H9 (cell line): ENCODE data around the gene SCT. TPM values are rescaled to one million over a fixed set of nuclear protein-coding genes. Genes with fewer than 3 reads are reported as not detected.

ENCODE experiments used
- DNase-seq: peaks from one replicate; pipeline ENCODE4 v3.0.0-alpha.2; 2017
- H2AFZ ChIP-seq: one replicate; pipeline ENCODE4 v1.6.1; 2013; ENCODE audit warnings: mild to moderate bottlenecking, low read length, control low read depth, moderate library complexity
- H2AK5ac ChIP-seq: 2 replicates; pipeline ENCODE4 v1.6.1; 2013; ENCODE audit warnings: low read length, control low read depth, mixed read lengths; ENCODE audit not compliant: insufficient read length
- H2BK120ac ChIP-seq: one replicate; pipeline ENCODE4 v1.6.1; 2013; ENCODE audit warnings: low read depth, mild to moderate bottlenecking, low read length, control low read depth, inconsistent platforms; ENCODE audit not compliant: poor library complexity, severe bottlenecking
- H2BK12ac ChIP-seq: 2 replicates; pipeline ENCODE4 v1.6.1; 2013; ENCODE audit warnings: low read length, control low read depth, mixed read lengths, low read depth; ENCODE audit not compliant: insufficient read length
- H2BK15ac ChIP-seq: 2 replicates; pipeline ENCODE4 v1.6.1; 2013; ENCODE audit warnings: low read depth, low read length, control low read depth
- H2BK20ac ChIP-seq: one replicate; pipeline ENCODE4 v1.6.1; 2013; ENCODE audit warnings: low read depth, mild to moderate bottlenecking, low read length, control low read depth, inconsistent platforms; ENCODE audit not compliant: poor library complexity, severe bottlenecking
- H2BK5ac ChIP-seq: 2 replicates; pipeline ENCODE4 v1.6.1; 2013; ENCODE audit warnings: low read length, control low read depth, mixed read lengths; ENCODE audit not compliant: insufficient read length
- H3K14ac ChIP-seq: 2 replicates; pipeline ENCODE4 v1.6.1; 2013; ENCODE audit warnings: low read length, control low read depth; ENCODE audit not compliant: insufficient read depth
- H3K18ac ChIP-seq: 2 replicates; pipeline ENCODE4 v1.6.1; 2013; ENCODE audit warnings: low read depth, mild to moderate bottlenecking, mixed read lengths, low read length, control low read depth; ENCODE audit not compliant: insufficient read length
- H3K23ac ChIP-seq: 2 replicates; pipeline ENCODE4 v1.6.1; 2013; ENCODE audit warnings: low read length, control low read depth, mixed read lengths, low read depth; ENCODE audit not compliant: insufficient read length
- H3K23me2 ChIP-seq: 2 replicates; pipeline ENCODE4 v1.6.1; 2013; ENCODE audit warnings: low read depth, mild to moderate bottlenecking, mixed read lengths, low read length, control low read depth; ENCODE audit not compliant: insufficient read length, poor library complexity, severe bottlenecking
- H3K27ac ChIP-seq: 2 replicates; pipeline ENCODE4 v1.5.1; 2013; ENCODE audit warnings: low read length, control low read depth, mixed read lengths, low read depth; ENCODE audit not compliant: insufficient read length
- H3K27me3 ChIP-seq: 2 replicates; pipeline ENCODE4 v1.6.1; 2013; ENCODE audit warnings: low read length, control low read depth, inconsistent platforms; ENCODE audit not compliant: insufficient read depth
- H3K4ac ChIP-seq: 2 replicates; pipeline ENCODE4 v1.6.1; 2013; ENCODE audit warnings: low read depth, mild to moderate bottlenecking, control low read depth, inconsistent platforms, low read length, moderate library complexity
- H3K4me1 ChIP-seq: 2 replicates; pipeline ENCODE4 v1.6.1; 2013; ENCODE audit warnings: low read length, control low read depth, inconsistent platforms; ENCODE audit not compliant: insufficient read depth
- H3K4me2 ChIP-seq: 2 replicates; pipeline ENCODE4 v1.6.1; 2013; ENCODE audit warnings: low read length, control low read depth, mixed read lengths; ENCODE audit not compliant: insufficient read length, insufficient read depth
- H3K56ac ChIP-seq: 2 replicates; pipeline ENCODE4 v1.6.1; 2013; ENCODE audit warnings: low read depth, mild to moderate bottlenecking, mixed read lengths, low read length, control low read depth; ENCODE audit not compliant: insufficient read length
- H3K79me1 ChIP-seq: 2 replicates; pipeline ENCODE4 v1.6.1; 2013; ENCODE audit warnings: low read depth, mild to moderate bottlenecking, moderate library complexity, low read length, control low read depth, inconsistent platforms; ENCODE audit not compliant: insufficient read depth, poor library complexity, severe bottlenecking
- H3K79me2 ChIP-seq: 2 replicates; pipeline ENCODE4 v1.6.1; 2013; ENCODE audit warnings: low read length, control low read depth, inconsistent platforms; ENCODE audit not compliant: insufficient read depth
- H3K9ac ChIP-seq: 2 replicates; pipeline ENCODE4 v1.6.1; 2013; ENCODE audit warnings: low read length, control low read depth, mixed read lengths; ENCODE audit not compliant: insufficient read length; ENCODE audit errors: extremely low read depth
- H3K9me3 ChIP-seq: one replicate; pipeline ENCODE4 v1.6.1; 2013; ENCODE audit warnings: low read depth, low read length, inconsistent platforms; ENCODE audit not compliant: control insufficient read depth
- H3T11ph ChIP-seq: one replicate; pipeline ENCODE4 v1.6.1; 2013; ENCODE audit warnings: mild to moderate bottlenecking, low read length, control low read depth, inconsistent platforms
- H4K20me1 ChIP-seq: one replicate; pipeline ENCODE4 v1.6.1; 2013; ENCODE audit not compliant: control insufficient read depth, insufficient read length, insufficient read depth
- H4K5ac ChIP-seq: 2 replicates; pipeline ENCODE4 v1.6.1; 2013; ENCODE audit warnings: low read depth, mild to moderate bottlenecking, mixed read lengths, low read length, control low read depth; ENCODE audit not compliant: insufficient read length
- H4K8ac ChIP-seq: replicated peaks from 2 replicates; pipeline ENCODE4 v1.6.1; 2013; ENCODE audit warnings: low read length, control low read depth, mixed read lengths, low read depth; ENCODE audit not compliant: insufficient read length
- H4K91ac ChIP-seq: 2 replicates; pipeline ENCODE4 v1.6.1; 2013; ENCODE audit warnings: low read depth, mild to moderate bottlenecking, moderate library complexity, mixed read lengths, low read length, control low read depth; ENCODE audit not compliant: insufficient read length
- H3K27ac Mint-ChIP-seq, 3 experiments: 2 replicates in 2 of 3; 3 replicates in 1 of 3; pipeline ENCODE4 v1.8.0; 2020 to 2021; ENCODE audit warnings: mixed read lengths in 3 of 3, mild to moderate bottlenecking in 1 of 3, moderate library complexity in 1 of 3
- H3K27me3 Mint-ChIP-seq: 2 replicates; pipeline ENCODE4 v1.8.0; 2021; ENCODE audit warnings: low read depth, mild to moderate bottlenecking, moderate library complexity, mixed read lengths
- H3K36me3 Mint-ChIP-seq, 3 experiments: 2 replicates in 2 of 3; 3 replicates in 1 of 3; pipeline ENCODE4 v1.8.0; 2020 to 2021; ENCODE audit warnings: low read depth in 3 of 3, mixed read lengths in 3 of 3; ENCODE audit not compliant: insufficient read depth in 1 of 3
- H3K4me1 Mint-ChIP-seq, 2 experiments: 2 replicates each; pipeline ENCODE4 v1.8.0; 2020; ENCODE audit warnings: mixed read lengths in 2 of 2
- H3K4me3 Mint-ChIP-seq, 2 experiments: 2 replicates in 1 of 2; 3 replicates in 1 of 2; pipeline ENCODE4 v1.8.0; 2020 to 2021; ENCODE audit warnings: mild to moderate bottlenecking in 2 of 2, mixed read lengths in 2 of 2, moderate library complexity in 1 of 2
- H3K9me3 Mint-ChIP-seq, 2 experiments: 2 replicates in 1 of 2; 3 replicates in 1 of 2; pipeline ENCODE4 v1.8.0; 2020; ENCODE audit warnings: mild to moderate bottlenecking in 2 of 2, mixed read lengths in 2 of 2, moderate library complexity in 1 of 2
- CTCF ChIP-seq: fragments of 200-600 bp; sonication (generic); conservative IDR thresholded peaks from 3 replicates; pipeline ENCODE4 v1.8.0; 2021; ENCODE audit warnings: antibody characterized with exemption, mild to moderate bottlenecking
- WGBS: extraction: QIAGEN DNeasy Blood & Tissue Kit; methylation state at CpG from one replicate; pipeline ENCODE4 v1.1.7; 2013; ENCODE audit warnings: missing lambda C conversion rate, low lambda C conversion rate, mixed read lengths; ENCODE audit not compliant: insufficient read length; ENCODE audit errors: extremely low coverage; 5-methylcytosine and 5-hydroxymethylcytosine counted together
- total RNA-seq: library from RNA; stranded (reverse); gene quantifications from 2 replicates; pipeline ENCODE4 v1.2.1, GENCODE V29; 2021

SCT gene
- total RNA-seq, 1 experiment from 2014 or later, result 1.8 TPM

GRCh38 chr11:578276-579035 is 48.5 kb downstream of the SCT start:
- Mint-ChIP-seq H3K4me3 (peak overlapping the region; percentile 68 to 86), H3K36me3 (peaks cover 13 to 30% (median 24%) of the 10 kb centered on the region in 3 experiments; a peak in 6 of 7 replicates), H3K27me3 (peaks cover 14% of the 10 kb centered on the region), H3K27ac (peak overlapping the region in 1 of 3 experiments; percentile 83; a peak in 1 of 7 replicates), H3K9me3 (no peaks in the 10 kb centered on the region), H3K4me1 (peaks cover 23 to 28% of the 10 kb centered on the region in 2 experiments)
- no peak for TF ChIP-seq CTCF
- peaks cover 13% of the 10 kb centered on the region for H3K23me2 ChIP-seq
- H4K8ac ChIP-seq, result no peak overlapping the region
- H2BK12ac ChIP-seq, result no peak overlapping the region
- H3K4ac ChIP-seq, result no peak overlapping the region
- H2AFZ ChIP-seq, result no peak overlapping the region
- peaks cover 10% of the 10 kb centered on the region for H3K79me1 ChIP-seq
- H3K18ac ChIP-seq, result no peak overlapping the region
- DNase-seq, result no peak
- no peak overlapping the region for H3K14ac ChIP-seq
- no peaks in the 10 kb centered on the region for H3K4me1 ChIP-seq
- H3K9me3 ChIP-seq, result no peaks in the 10 kb centered on the region
- no peak overlapping the region for H4K91ac ChIP-seq
- peaks cover 42% of the 10 kb centered on the region; the same call in 1 of the 2 replicates for H3K79me2 ChIP-seq
- no peak overlapping the region for H2BK5ac ChIP-seq
- no peak overlapping the region for H2BK20ac ChIP-seq
- H2BK120ac ChIP-seq, result no peak overlapping the region
- H4K5ac ChIP-seq, result no peak overlapping the region
- H3T11ph ChIP-seq, result no peak overlapping the region
- H3K27me3 ChIP-seq, result no peaks in the 10 kb centered on the region; the same call in 1 of the 2 replicates
- H4K20me1 ChIP-seq, result no peaks in the 10 kb centered on the region
- H3K4me2 ChIP-seq, result peak overlapping the region; percentile 94
- no peak overlapping the region for H3K9ac ChIP-seq
- no peak overlapping the region for H2BK15ac ChIP-seq
- H2AK5ac ChIP-seq, result no peak overlapping the region
- H3K23ac ChIP-seq, result no peak overlapping the region
- H3K56ac ChIP-seq, result no peak overlapping the region
- no CpG with 5 or more reads among the region's 21 CpGs for WGBS
- H3K27ac ChIP-seq, result no peak overlapping the region
